HepG2 (cell line): ENCODE results near the gene ACTN1. TPM values are rescaled to one million over a fixed set of nuclear protein-coding genes. Genes with fewer than 3 reads are reported as not detected.

Experiments
- GATAD1 ChIP-seq: IDR thresholded peaks from 2 replicates; pipeline ENCODE4 v1.6.1; 2016; ENCODE audit warnings: missing genetic modification reagents, missing compliant biosample characterization
- GATAD2A ChIP-seq: IDR thresholded peaks from 2 replicates; pipeline ENCODE4 v1.6.1; 2016
- KAT8 ChIP-seq: IDR thresholded peaks from 2 replicates; pipeline ENCODE4 v1.6.1; 2016; ENCODE audit warnings: missing genetic modification reagents, missing compliant biosample characterization
- KLF9 ChIP-seq: IDR thresholded peaks from 2 replicates; pipeline ENCODE4 v1.6.1; 2016; ENCODE audit warnings: low read depth
- POLR2AphosphoS5 ChIP-seq: IDR thresholded peaks from 2 replicates; pipeline ENCODE4 v1.6.1; 2012; ENCODE audit warnings: low read depth, low read length
- RNF2 ChIP-seq: fragments of 450-650 bp; conservative IDR thresholded peaks from 2 replicates; pipeline ENCODE4 v1.6.1; 2016; ENCODE audit warnings: low read depth
- TP53 ChIP-seq: sonication (generic); formaldehyde crosslinking; conservative IDR thresholded peaks from 2 replicates; pipeline ENCODE4 v1.4.0; 2020; ENCODE audit warnings: missing genetic modification reagents
- ZFP37 ChIP-seq: sonication (generic); formaldehyde crosslinking; IDR thresholded peaks from 2 replicates; pipeline ENCODE4 v1.4.0; 2020; ENCODE audit warnings: missing genetic modification reagents, borderline replicate concordance
- ZFX ChIP-seq: sonication (generic); formaldehyde crosslinking; IDR thresholded peaks from 2 replicates; pipeline ENCODE4 v1.4.0; 2020; ENCODE audit warnings: mild to moderate bottlenecking, low read depth, missing genetic modification reagents, moderate library complexity
- ZMYM3 ChIP-seq: sonication (generic); formaldehyde crosslinking; IDR thresholded peaks from 2 replicates; pipeline ENCODE4 v1.5.1; 2020; ENCODE audit warnings: mild to moderate bottlenecking, missing genetic modification reagents
- polyA plus RNA-seq, 8 experiments: library from polyadenylated mRNA; depleted of rRNA in 3 of 8; stranded (reverse) in 7 of 8; unstranded in 1 of 8; fragments of >200 nt; fragmentation: Illumina TruSeq in 4 of 8; extraction: Trizol in 4 of 8; gene quantifications; 2 replicates each; pipeline versions ENCODE4 v1.2.1 to v1.2.3, GENCODE V29; 2011 to 2016; ENCODE audit warnings: low read depth in 4 of 8, missing spikeins in 1 of 8, mixed read lengths in 1 of 8; ENCODE audit not compliant: insufficient read depth in 1 of 8
- total RNA-seq, 5 experiments: library from RNA; depleted of rRNA; stranded (reverse); fragments of >200 nt; fragmentation: Illumina TruSeq; extraction: Trizol; gene quantifications; 2 replicates each; pipeline ENCODE4 v1.2.3, GENCODE V29; 2016; ENCODE audit warnings: low read depth in 1 of 5
- TF ChIP-seq, protein P1 (sequence below): sonication (generic); formaldehyde crosslinking; IDR thresholded peaks from 2 replicates; pipeline ENCODE4 v1.5.1; 2020; ENCODE audit warnings: mild to moderate bottlenecking, missing genetic modification reagents, borderline replicate concordance
- TF ChIP-seq, protein P2 (sequence below): sonication (generic); formaldehyde crosslinking; IDR thresholded peaks from 2 replicates; pipeline ENCODE4 v1.4.0; 2020; ENCODE audit warnings: missing genetic modification reagents, borderline replicate concordance
- TF ChIP-seq, protein P3 (sequence below): sonication (generic); formaldehyde crosslinking; IDR thresholded peaks from one replicate; pipeline ENCODE4 v1.5.1; 2020; ENCODE audit warnings: mild to moderate bottlenecking, missing genetic modification reagents; ENCODE audit errors: not compliant biosample characterization

The ACTN1 gene
- total and polyA plus RNA-seq, 2 of the 13 experiments (the other 11 are each of a cell fraction or from before 2014, with no cell fraction given), result 58.6 to 162 TPM

DNA sequence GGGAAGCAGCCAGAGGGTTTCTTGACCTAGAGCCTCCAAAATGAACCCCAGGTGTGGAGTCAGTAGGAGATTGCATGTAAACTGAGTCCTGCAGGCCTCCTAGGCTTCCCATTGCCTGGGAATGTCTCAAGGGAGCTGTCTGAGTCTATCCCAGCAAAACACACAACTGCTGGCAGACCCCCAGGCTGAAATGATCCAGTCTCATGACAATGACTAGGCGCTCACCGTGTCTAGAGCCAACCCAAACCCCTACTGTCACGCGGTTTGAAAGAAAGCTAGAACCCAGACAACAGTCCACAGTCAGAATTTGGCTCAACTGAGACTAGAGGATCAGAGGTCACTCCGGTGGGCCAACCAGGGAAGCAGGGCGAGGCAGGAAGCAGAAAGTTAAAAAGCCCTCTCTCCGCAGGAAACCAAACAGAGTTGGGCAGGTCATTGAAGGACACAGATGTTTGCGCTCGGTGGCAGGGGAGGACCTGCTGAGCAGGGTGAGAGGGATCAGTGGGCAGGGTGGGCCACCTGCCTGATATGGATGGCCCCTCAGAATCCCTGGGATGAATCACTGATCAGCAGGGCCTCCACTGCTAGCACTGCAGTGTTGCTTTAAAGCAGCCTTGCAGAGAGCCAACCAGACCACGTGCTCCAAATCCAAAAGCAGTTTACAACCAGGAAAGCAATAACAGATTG, 23.8 kb downstream of the ACTN1 start (continued):
- TF ChIP-seq, protein P1, sequence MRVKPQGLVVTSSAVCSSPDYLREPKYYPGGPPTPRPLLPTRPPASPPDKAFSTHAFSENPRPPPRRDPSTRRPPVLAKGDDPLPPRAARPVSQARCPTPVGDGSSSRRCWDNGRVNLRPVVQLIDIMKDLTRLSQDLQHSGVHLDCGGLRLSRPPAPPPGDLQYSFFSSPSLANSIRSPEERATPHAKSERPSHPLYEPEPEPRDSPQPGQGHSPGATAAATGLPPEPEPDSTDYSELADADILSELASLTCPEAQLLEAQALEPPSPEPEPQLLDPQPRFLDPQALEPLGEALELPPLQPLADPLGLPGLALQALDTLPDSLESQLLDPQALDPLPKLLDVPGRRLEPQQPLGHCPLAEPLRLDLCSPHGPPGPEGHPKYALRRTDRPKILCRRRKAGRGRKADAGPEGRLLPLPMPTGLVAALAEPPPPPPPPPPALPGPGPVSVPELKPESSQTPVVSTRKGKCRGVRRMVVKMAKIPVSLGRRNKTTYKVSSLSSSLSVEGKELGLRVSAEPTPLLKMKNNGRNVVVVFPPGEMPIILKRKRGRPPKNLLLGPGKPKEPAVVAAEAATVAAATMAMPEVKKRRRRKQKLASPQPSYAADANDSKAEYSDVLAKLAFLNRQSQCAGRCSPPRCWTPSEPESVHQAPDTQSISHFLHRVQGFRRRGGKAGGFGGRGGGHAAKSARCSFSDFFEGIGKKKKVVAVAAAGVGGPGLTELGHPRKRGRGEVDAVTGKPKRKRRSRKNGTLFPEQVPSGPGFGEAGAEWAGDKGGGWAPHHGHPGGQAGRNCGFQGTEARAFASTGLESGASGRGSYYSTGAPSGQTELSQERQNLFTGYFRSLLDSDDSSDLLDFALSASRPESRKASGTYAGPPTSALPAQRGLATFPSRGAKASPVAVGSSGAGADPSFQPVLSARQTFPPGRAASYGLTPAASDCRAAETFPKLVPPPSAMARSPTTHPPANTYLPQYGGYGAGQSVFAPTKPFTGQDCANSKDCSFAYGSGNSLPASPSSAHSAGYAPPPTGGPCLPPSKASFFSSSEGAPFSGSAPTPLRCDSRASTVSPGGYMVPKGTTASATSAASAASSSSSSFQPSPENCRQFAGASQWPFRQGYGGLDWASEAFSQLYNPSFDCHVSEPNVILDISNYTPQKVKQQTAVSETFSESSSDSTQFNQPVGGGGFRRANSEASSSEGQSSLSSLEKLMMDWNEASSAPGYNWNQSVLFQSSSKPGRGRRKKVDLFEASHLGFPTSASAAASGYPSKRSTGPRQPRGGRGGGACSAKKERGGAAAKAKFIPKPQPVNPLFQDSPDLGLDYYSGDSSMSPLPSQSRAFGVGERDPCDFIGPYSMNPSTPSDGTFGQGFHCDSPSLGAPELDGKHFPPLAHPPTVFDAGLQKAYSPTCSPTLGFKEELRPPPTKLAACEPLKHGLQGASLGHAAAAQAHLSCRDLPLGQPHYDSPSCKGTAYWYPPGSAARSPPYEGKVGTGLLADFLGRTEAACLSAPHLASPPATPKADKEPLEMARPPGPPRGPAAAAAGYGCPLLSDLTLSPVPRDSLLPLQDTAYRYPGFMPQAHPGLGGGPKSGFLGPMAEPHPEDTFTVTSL, result peak; percentile 69; the same call in 1 of the 2 replicates
- peak; percentile 55 for TF ChIP-seq POLR2AphosphoS5
- peak; percentile 82 for TF ChIP-seq ZMYM3 (CRISPR knock-in tag)
- peak; percentile 81; the same call in 1 of the 2 replicates for TF ChIP-seq TP53 (CRISPR knock-in tag)
- TF ChIP-seq GATAD2A (CRISPR knock-in tag), result peak; percentile 95
- TF ChIP-seq KLF9 (CRISPR knock-in tag), result no peak
- peak; percentile 73 for TF ChIP-seq ZFX (CRISPR knock-in tag)
- TF ChIP-seq ZFP37 (CRISPR knock-in tag), result 0 out of 2 replicates have a peak, but pooled peaks have one; percentile 83
- TF ChIP-seq GATAD1 (CRISPR knock-in tag), result peak; percentile 37; the same call in 1 of the 2 replicates
- peak; percentile 64 for TF ChIP-seq KAT8 (CRISPR knock-in tag)
- TF ChIP-seq, protein P2, sequence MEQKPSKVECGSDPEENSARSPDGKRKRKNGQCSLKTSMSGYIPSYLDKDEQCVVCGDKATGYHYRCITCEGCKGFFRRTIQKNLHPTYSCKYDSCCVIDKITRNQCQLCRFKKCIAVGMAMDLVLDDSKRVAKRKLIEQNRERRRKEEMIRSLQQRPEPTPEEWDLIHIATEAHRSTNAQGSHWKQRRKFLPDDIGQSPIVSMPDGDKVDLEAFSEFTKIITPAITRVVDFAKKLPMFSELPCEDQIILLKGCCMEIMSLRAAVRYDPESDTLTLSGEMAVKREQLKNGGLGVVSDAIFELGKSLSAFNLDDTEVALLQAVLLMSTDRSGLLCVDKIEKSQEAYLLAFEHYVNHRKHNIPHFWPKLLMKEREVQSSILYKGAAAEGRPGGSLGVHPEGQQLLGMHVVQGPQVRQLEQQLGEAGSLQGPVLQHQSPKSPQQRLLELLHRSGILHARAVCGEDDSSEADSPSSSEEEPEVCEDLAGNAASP (CRISPR knock-in tag), result peak; percentile 100
- TF ChIP-seq, protein P3, sequence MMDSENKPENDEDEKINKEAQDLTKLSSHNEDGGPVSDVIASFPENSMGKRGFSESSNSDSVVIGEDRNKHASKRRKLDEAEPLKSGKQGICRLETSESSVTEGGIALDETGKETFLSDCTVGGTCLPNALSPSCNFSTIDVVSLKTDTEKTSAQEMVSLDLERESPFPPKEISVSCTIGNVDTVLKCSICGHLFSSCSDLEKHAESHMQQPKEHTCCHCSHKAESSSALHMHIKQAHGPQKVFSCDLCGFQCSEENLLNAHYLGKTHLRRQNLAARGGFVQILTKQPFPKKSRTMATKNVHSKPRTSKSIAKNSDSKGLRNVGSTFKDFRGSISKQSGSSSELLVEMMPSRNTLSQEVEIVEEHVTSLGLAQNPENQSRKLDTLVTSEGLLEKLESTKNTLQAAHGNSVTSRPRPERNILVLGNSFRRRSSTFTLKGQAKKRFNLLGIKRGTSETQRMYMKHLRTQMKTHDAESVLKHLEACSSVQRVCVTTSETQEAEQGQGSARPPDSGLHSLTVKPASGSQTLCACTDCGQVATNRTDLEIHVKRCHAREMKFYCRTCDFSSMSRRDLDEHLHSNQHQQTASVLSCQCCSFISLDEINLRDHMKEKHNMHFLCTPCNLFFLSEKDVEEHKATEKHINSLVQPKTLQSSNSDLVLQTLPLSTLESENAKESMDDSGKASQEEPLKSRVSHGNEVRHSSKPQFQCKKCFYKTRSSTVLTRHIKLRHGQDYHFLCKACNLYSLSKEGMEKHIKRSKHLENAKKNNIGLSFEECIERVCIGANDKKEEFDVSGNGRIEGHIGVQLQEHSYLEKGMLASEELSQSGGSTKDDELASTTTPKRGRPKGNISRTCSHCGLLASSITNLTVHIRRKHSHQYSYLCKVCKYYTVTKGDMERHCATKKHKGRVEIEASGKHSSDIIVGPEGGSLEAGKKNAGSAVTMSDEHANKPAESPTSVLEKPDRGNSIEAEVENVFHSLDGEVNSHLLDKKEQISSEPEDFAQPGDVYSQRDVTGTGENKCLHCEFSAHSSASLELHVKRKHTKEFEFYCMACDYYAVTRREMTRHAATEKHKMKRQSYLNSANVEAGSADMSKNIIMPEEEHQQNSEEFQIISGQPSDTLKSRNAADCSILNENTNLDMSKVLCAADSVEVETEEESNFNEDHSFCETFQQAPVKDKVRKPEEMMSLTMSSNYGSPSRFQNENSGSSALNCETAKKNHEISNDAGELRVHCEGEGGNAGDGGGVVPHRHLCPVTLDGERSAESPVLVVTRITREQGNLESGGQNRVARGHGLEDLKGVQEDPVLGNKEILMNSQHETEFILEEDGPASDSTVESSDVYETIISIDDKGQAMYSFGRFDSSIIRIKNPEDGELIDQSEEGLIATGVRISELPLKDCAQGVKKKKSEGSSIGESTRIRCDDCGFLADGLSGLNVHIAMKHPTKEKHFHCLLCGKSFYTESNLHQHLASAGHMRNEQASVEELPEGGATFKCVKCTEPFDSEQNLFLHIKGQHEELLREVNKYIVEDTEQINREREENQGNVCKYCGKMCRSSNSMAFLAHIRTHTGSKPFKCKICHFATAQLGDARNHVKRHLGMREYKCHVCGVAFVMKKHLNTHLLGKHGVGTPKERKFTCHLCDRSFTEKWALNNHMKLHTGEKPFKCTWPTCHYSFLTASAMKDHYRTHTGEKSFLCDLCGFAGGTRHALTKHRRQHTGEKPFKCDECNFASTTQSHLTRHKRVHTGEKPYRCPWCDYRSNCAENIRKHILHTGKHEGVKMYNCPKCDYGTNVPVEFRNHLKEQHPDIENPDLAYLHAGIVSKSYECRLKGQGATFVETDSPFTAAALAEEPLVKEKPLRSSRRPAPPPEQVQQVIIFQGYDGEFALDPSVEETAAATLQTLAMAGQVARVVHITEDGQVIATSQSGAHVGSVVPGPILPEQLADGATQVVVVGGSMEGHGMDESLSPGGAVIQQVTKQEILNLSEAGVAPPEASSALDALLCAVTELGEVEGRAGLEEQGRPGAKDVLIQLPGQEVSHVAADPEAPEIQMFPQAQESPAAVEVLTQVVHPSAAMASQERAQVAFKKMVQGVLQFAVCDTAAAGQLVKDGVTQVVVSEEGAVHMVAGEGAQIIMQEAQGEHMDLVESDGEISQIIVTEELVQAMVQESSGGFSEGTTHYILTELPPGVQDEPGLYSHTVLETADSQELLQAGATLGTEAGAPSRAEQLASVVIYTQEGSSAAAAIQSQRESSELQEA (CRISPR knock-in tag), result no peak
- no peak for TF ChIP-seq RNF2
